Measurements from ENCODE around the gene TMOD3. TPM values are rescaled to one million over a fixed set of nuclear protein-coding genes. Genes with fewer than 3 reads are reported as not detected.

TMOD3 gene
- total RNA-seq, 1 experiment from 2014 or later: 19.3 TPM

GRCh38 chr15:51931638-51932037, 102.2 kb downstream of the TMOD3 start:
- in situ Hi-C loops (cut with HindIII; ENCODE audit: low pct_unique_long_range_greater_than_20kb, low sequenced_read_pairs): no loop called here
- DNase-seq (ENCODE audit: low read depth, low spot score): no peak

GRCh38 chr15:51932161-51932560, 102.7 kb downstream of the TMOD3 start:
- in situ Hi-C loops (cut with HindIII; ENCODE audit: low pct_unique_long_range_greater_than_20kb, low sequenced_read_pairs): no loop called here
- no peak for DNase-seq (ENCODE audit: low read depth, low spot score)

GRCh38 chr15:51935466-51936104, 106.1 kb downstream of the TMOD3 start:
- in situ Hi-C loops (cut with HindIII; ENCODE audit: low pct_unique_long_range_greater_than_20kb, low sequenced_read_pairs): no loop called here

GRCh38 chr15:51936105-51936478, 106.6 kb downstream of the TMOD3 start:
- no peak for DNase-seq (ENCODE audit: low read depth, low spot score)
- in situ Hi-C loops (cut with HindIII; ENCODE audit: low pct_unique_long_range_greater_than_20kb, low sequenced_read_pairs): no loop called here

More at GRCh38 chr15:51935466-51936104, 106.1 kb downstream of the TMOD3 start:
- no peak for DNase-seq (ENCODE audit: low read depth, low spot score)

GRCh38 chr15:51938286-51938685, 108.8 kb downstream of the TMOD3 start:
- in situ Hi-C loops (cut with HindIII; ENCODE audit: low pct_unique_long_range_greater_than_20kb, low sequenced_read_pairs): no loop called here
- DNase-seq (ENCODE audit: low read depth, low spot score): no peak

GRCh38 chr15:51939216-51939615, 109.8 kb downstream of the TMOD3 start:
- in situ Hi-C loops (cut with HindIII; ENCODE audit: low pct_unique_long_range_greater_than_20kb, low sequenced_read_pairs): no loop called here

GRCh38 chr15:51947124-51947523, 117.7 kb downstream of the TMOD3 start:
- DNase-seq (ENCODE audit: low read depth, low spot score): no peak

More at GRCh38 chr15:51939216-51939615, 109.8 kb downstream of the TMOD3 start:
- no peak for DNase-seq (ENCODE audit: low read depth, low spot score)

GRCh38 chr15:51952805-51953204, 123.4 kb downstream of the TMOD3 start:
- DNase-seq (ENCODE audit: low read depth, low spot score): no peak
- in situ Hi-C loops (cut with HindIII; ENCODE audit: low pct_unique_long_range_greater_than_20kb, low sequenced_read_pairs): no loop called here

More at GRCh38 chr15:51947124-51947523, 117.7 kb downstream of the TMOD3 start:
- in situ Hi-C loops (cut with HindIII; ENCODE audit: low pct_unique_long_range_greater_than_20kb, low sequenced_read_pairs): no loop called here

GRCh38 chr15:51955504-51955903, 126.1 kb downstream of the TMOD3 start:
- DNase-seq (ENCODE audit: low read depth, low spot score): no peak

More at GRCh38 chr15:51955504-51955903, 126.1 kb downstream of the TMOD3 start:
- in situ Hi-C loops (cut with HindIII; ENCODE audit: low pct_unique_long_range_greater_than_20kb, low sequenced_read_pairs): no loop called here

Small RNAs within 50 kb of the gene (small RNA-seq; reads per million reads assigned to genes)
- gene AC090971.5: 0 reads per million in 2 experiments
- gene RF00017: 0 reads per million in 2 experiments
- gene RF00019: 0 reads per million in 2 experiments
- gene RNU6-90P: 0 reads per million in 2 experiments

Other genes with a start within 250 kb of the TMOD3 start
- 42.2 and 46.4 TPM in 2 replicates for gene DMXL2, start 206.9 kb upstream of the TMOD3 start, total RNA-seq (2014; rRNA removed; shearing (Covaris generic))
- gene SCG3, start 148.2 kb upstream of the TMOD3 start, total RNA-seq (2014; rRNA removed; shearing (Covaris generic)): 0.37 and 0.67 TPM in 2 replicates
- 25.7 and 26.8 TPM in 2 replicates for gene LYSMD2, start 92.0 kb upstream of the TMOD3 start, total RNA-seq (2014; rRNA removed; shearing (Covaris generic))
- 7.6 TPM in 2 replicates for gene TMOD2, start 78.1 kb upstream of the TMOD3 start, total RNA-seq (2014; rRNA removed; shearing (Covaris generic))
- gene LEO1, start 142.1 kb downstream of the TMOD3 start, total RNA-seq (2014; rRNA removed; shearing (Covaris generic)): 29.0 and 29.6 TPM in 2 replicates
- 48.2 and 54.5 TPM in 2 replicates for gene MAPK6, start 189.6 kb downstream of the TMOD3 start, total RNA-seq (2014; rRNA removed; shearing (Covaris generic))

All from SK-MEL-5 (cell line).